ENCODE measurements around the gene SS18L1. TPM values are rescaled to one million over a fixed set of nuclear protein-coding genes. Genes with fewer than 3 reads are reported as not detected.

SS18L1 gene
- total RNA-seq, 1 experiment from 2014 or later: 12.3 TPM

DNA sequence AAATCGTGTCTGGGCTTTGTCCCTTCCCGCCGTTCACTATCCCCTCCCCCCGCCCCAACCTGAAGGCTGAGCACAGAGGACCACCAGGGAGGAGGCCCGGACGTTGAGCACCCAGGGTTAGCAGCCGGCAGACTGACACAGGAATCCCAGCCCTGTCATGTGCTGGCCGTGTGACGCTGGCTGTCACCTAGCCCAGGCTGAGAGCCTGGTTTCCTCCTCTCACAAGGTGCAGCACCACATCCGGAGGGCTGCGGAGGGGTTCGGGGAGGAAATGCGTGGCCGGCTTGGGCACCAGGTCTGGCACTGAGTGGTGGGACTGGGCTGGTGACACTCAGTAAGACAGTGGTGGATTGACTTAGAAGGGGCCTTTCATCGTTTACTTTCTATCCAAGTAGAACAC lies 25.9 kb upstream of the SS18L1 start:
- DNase-seq: no peak
- Histone ChIP-seq H3K36me3 (ENCODE audit: insufficient read depth, low read length) (no peaks in the 10 kb centered on the region), H2AFZ (ENCODE audit: low read length) (no peak overlapping the region), H3K27ac (ENCODE audit: low read length) (no peak overlapping the region), H3K9me3 (ENCODE audit: low read length) (peaks cover 4% of the 10 kb centered on the region; the same call in 1 of the 2 replicates), H3K27me3 (ENCODE audit: low read length) (no peaks in the 10 kb centered on the region; the same call in 1 of the 2 replicates), H3K4me1 (ENCODE audit: low read length) (peaks cover 9% of the 10 kb centered on the region), H3K9me2 (replicated peaks; ENCODE audit: insufficient read depth, low read length) (no peaks in the 10 kb centered on the region), H3K9ac (ENCODE audit: low read length) (no peak overlapping the region), H3K4me3 (ENCODE audit: low read length) (no peak overlapping the region), H4K20me1 (ENCODE audit: insufficient read depth, low read depth, low read length) (no peaks in the 10 kb centered on the region), H3K4me2 (ENCODE audit: low read depth, low read length, poor library complexity, severe bottlenecking) (no peak overlapping the region), H3K79me2 (ENCODE audit: low read length) (peaks cover 1% of the 10 kb centered on the region; the same call in 1 of the 2 replicates)

DNA sequence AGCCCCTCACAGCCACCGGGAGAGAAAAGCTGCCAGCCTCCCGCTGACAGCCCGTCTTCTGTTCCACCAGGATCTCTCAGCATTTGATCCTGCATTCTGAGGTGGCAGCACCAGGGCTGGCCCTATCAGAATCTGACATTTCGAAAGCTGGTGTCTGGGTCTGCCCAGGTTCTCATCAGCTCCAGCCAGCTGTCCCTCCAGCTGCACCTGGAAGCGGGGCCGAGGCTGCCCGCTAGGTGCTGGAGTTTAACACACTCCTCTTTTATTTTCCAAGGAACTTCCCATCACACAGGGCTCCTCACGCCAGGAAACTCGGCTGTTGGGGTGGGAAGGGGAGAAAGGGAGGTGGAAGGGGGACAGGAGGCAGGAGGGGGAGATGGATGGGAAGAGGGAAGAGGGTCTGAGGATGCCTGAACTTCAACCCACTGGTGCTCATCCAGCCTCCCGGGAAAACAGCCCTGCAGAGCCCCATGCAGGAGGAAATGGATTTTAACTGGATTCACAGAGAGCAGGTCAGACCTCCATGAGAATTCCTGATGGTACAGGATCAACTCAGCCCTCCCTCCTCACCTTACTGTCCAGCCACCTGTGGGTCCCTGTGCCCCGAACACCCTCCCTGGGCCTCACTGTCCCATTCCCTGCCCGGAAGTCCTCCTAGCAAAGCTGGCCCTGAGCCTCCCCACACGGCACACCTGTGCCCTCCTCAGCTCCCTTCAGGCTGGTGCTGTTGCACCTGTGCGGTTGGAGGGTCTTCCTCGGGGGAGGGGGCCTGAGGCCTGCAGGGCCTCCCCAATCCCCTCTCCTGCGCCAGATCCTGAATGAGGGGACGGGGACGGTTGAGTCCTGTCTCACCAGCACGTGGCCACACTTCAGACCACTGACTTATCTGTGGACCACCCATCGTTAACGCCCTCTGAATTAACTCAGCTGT lies 25.2 kb upstream of the SS18L1 start:
- no peak overlapping the region for H3K4me3 ChIP-seq (ENCODE audit: low read length)
- H3K9me2 ChIP-seq (replicated peaks; ENCODE audit: insufficient read depth, low read length): no peaks in the 10 kb centered on the region
- H3K27ac ChIP-seq (ENCODE audit: low read length): no peak overlapping the region
- H2AFZ ChIP-seq (ENCODE audit: low read length): no peak overlapping the region
- DNase-seq: no peak
- H3K4me2 ChIP-seq (ENCODE audit: low read depth, low read length, poor library complexity, severe bottlenecking): no peak overlapping the region
- H4K20me1 ChIP-seq (ENCODE audit: insufficient read depth, low read depth, low read length): peaks cover 4% of the 10 kb centered on the region; the same call in 1 of the 2 replicates
- no peaks in the 10 kb centered on the region for H3K36me3 ChIP-seq (ENCODE audit: insufficient read depth, low read length)
- H3K27me3 ChIP-seq (ENCODE audit: low read length): no peaks in the 10 kb centered on the region; the same call in 1 of the 2 replicates
- H3K9ac ChIP-seq (ENCODE audit: low read length): no peak overlapping the region
- H3K9me3 ChIP-seq (ENCODE audit: low read length): no peaks in the 10 kb centered on the region; the same call in 1 of the 2 replicates
- peaks cover 9% of the 10 kb centered on the region for H3K79me2 ChIP-seq (ENCODE audit: low read length)
- H3K4me1 ChIP-seq (ENCODE audit: low read length): peaks cover 13% of the 10 kb centered on the region

- H3K9ac ChIP-seq (ENCODE audit: low read length): no peak overlapping the region
Measured at GRCh38 chr20:62119115-62119514, 24.5 kb upstream of the SS18L1 start.

GRCh38 chr20:62119591-62120364 lies 23.8 kb upstream of the SS18L1 start:
- H3K4me2 ChIP-seq (ENCODE audit: low read depth, low read length, poor library complexity, severe bottlenecking): no peak overlapping the region

More at GRCh38 chr20:62119115-62119514, 24.5 kb upstream of the SS18L1 start:
- H3K9me2 ChIP-seq (replicated peaks; ENCODE audit: insufficient read depth, low read length): no peaks in the 10 kb centered on the region
- no peaks in the 10 kb centered on the region; the same call in 1 of the 2 replicates for H3K36me3 ChIP-seq (ENCODE audit: insufficient read depth, low read length)
- no peak overlapping the region for H3K27ac ChIP-seq (ENCODE audit: low read length)
- H4K20me1 ChIP-seq (ENCODE audit: insufficient read depth, low read depth, low read length): peaks cover 10% of the 10 kb centered on the region
- H3K79me2 ChIP-seq (ENCODE audit: low read length): peaks cover 16% of the 10 kb centered on the region
- H3K27me3 ChIP-seq (ENCODE audit: low read length): no peaks in the 10 kb centered on the region; the same call in 1 of the 2 replicates
- no peak overlapping the region for H3K4me3 ChIP-seq (ENCODE audit: low read length)
- peaks cover 19% of the 10 kb centered on the region for H3K4me1 ChIP-seq (ENCODE audit: low read length)
- no peak overlapping the region for H2AFZ ChIP-seq (ENCODE audit: low read length)
- DNase-seq: no peak
- H3K9me3 ChIP-seq (ENCODE audit: low read length): no peaks in the 10 kb centered on the region
- H3K4me2 ChIP-seq (ENCODE audit: low read depth, low read length, poor library complexity, severe bottlenecking): no peak overlapping the region

GRCh38 chr20:62120365-62120762 lies 23.2 kb upstream of the SS18L1 start:
- no peak overlapping the region for H3K9ac ChIP-seq (ENCODE audit: low read length)
- no peak overlapping the region for H3K4me2 ChIP-seq (ENCODE audit: low read depth, low read length, poor library complexity, severe bottlenecking)
- peaks cover 8% of the 10 kb centered on the region; the same call in 1 of the 2 replicates for H3K36me3 ChIP-seq (ENCODE audit: insufficient read depth, low read length)

More at GRCh38 chr20:62119591-62120364, 23.8 kb upstream of the SS18L1 start:
- H2AFZ ChIP-seq (ENCODE audit: low read length): no peak overlapping the region
- no peak overlapping the region for H3K9ac ChIP-seq (ENCODE audit: low read length)
- H3K27ac ChIP-seq (ENCODE audit: low read length): no peak overlapping the region
- peaks cover 5% of the 10 kb centered on the region; the same call in 1 of the 2 replicates for H3K36me3 ChIP-seq (ENCODE audit: insufficient read depth, low read length)
- H3K9me3 ChIP-seq (ENCODE audit: low read length): no peaks in the 10 kb centered on the region
- no peaks in the 10 kb centered on the region; the same call in 1 of the 2 replicates for H3K27me3 ChIP-seq (ENCODE audit: low read length)
- H3K4me1 ChIP-seq (ENCODE audit: low read length): peaks cover 19% of the 10 kb centered on the region
- H4K20me1 ChIP-seq (ENCODE audit: insufficient read depth, low read depth, low read length): peaks cover 16% of the 10 kb centered on the region
- no peak for DNase-seq
- H3K9me2 ChIP-seq (replicated peaks; ENCODE audit: insufficient read depth, low read length): no peaks in the 10 kb centered on the region
- no peak overlapping the region for H3K4me3 ChIP-seq (ENCODE audit: low read length)
- peaks cover 22% of the 10 kb centered on the region for H3K79me2 ChIP-seq (ENCODE audit: low read length)

GRCh38 chr20:62120990-62121775 lies 22.4 kb upstream of the SS18L1 start:
- DNase-seq: peak; percentile 64
- H3K4me3 ChIP-seq (ENCODE audit: low read length): peak overlapping the region; percentile 71

More at GRCh38 chr20:62120365-62120762, 23.2 kb upstream of the SS18L1 start:
- DNase-seq: no peak
- H3K79me2 ChIP-seq (ENCODE audit: low read length): peaks cover 26% of the 10 kb centered on the region
- H2AFZ ChIP-seq (ENCODE audit: low read length): no peak overlapping the region
- H3K27me3 ChIP-seq (ENCODE audit: low read length): no peaks in the 10 kb centered on the region; the same call in 1 of the 2 replicates
- no peaks in the 10 kb centered on the region for H3K9me3 ChIP-seq (ENCODE audit: low read length)
- H4K20me1 ChIP-seq (ENCODE audit: insufficient read depth, low read depth, low read length): peaks cover 16% of the 10 kb centered on the region
- no peak overlapping the region for H3K4me3 ChIP-seq (ENCODE audit: low read length)
- peaks cover 23% of the 10 kb centered on the region for H3K4me1 ChIP-seq (ENCODE audit: low read length)
- no peak overlapping the region for H3K27ac ChIP-seq (ENCODE audit: low read length)
- H3K9me2 ChIP-seq (replicated peaks; ENCODE audit: insufficient read depth, low read length): no peaks in the 10 kb centered on the region

GRCh38 chr20:62121776-62122653 lies 21.6 kb upstream of the SS18L1 start, which contains the start of gene LSM14B:
TSS of gene LSM14B (plus strand) at chr20:62122475. CDS start at chr20:62122667, 192 bp downstream.
- Histone ChIP-seq H3K4me1 (ENCODE audit: low read length) (peaks cover 24% of the 10 kb centered on the region), H3K9me2 (replicated peaks; ENCODE audit: insufficient read depth, low read length) (no peaks in the 10 kb centered on the region), H3K9me3 (ENCODE audit: low read length) (no peaks in the 10 kb centered on the region), H3K36me3 (ENCODE audit: insufficient read depth, low read length) (peaks cover 12% of the 10 kb centered on the region; the same call in 1 of the 2 replicates), H4K20me1 (ENCODE audit: insufficient read depth, low read depth, low read length) (peaks cover 16% of the 10 kb centered on the region), H3K4me3 (ENCODE audit: low read length) (peak within 1 kb of the TSS; percentile 76), H3K79me2 (ENCODE audit: low read length) (peaks cover 28% of the 10 kb centered on the region), H3K27ac (ENCODE audit: low read length) (peak within 1 kb of the TSS; percentile 39), H2AFZ (ENCODE audit: low read length) (peak within 1 kb of the TSS; percentile 92; the same call in 1 of the 2 replicates), H3K27me3 (ENCODE audit: low read length) (no peaks in the 10 kb centered on the region; the same call in 1 of the 2 replicates), H3K9ac (ENCODE audit: low read length) (peak within 1 kb of the TSS; percentile 89), H3K4me2 (ENCODE audit: low read depth, low read length, poor library complexity, severe bottlenecking) (peak within 1 kb of the TSS; percentile 94)
- peak; percentile 99 for DNase-seq

More at GRCh38 chr20:62120990-62121775, 22.4 kb upstream of the SS18L1 start:
- Histone ChIP-seq H3K9me2 (replicated peaks; ENCODE audit: insufficient read depth, low read length) (no peaks in the 10 kb centered on the region), H3K9ac (ENCODE audit: low read length) (peak overlapping the region; percentile 76), H2AFZ (ENCODE audit: low read length) (peak overlapping the region; percentile 92; the same call in 1 of the 2 replicates), H3K4me1 (ENCODE audit: low read length) (peaks cover 24% of the 10 kb centered on the region), H3K27me3 (ENCODE audit: low read length) (no peaks in the 10 kb centered on the region; the same call in 1 of the 2 replicates), H3K79me2 (ENCODE audit: low read length) (peaks cover 28% of the 10 kb centered on the region), H3K4me2 (ENCODE audit: low read depth, low read length, poor library complexity, severe bottlenecking) (peak overlapping the region; percentile 94), H3K27ac (ENCODE audit: low read length) (peak overlapping the region; percentile 39), H3K36me3 (ENCODE audit: insufficient read depth, low read length) (peaks cover 10% of the 10 kb centered on the region; the same call in 1 of the 2 replicates), H3K9me3 (ENCODE audit: low read length) (no peaks in the 10 kb centered on the region), H4K20me1 (ENCODE audit: insufficient read depth, low read depth, low read length) (peaks cover 16% of the 10 kb centered on the region)

All from Karpas-422 (cell line).